Upper lobe of left lung (tissue), 6 donors: ENCODE data around the gene MINPP1. TPM values are rescaled to one million over a fixed set of nuclear protein-coding genes. Genes with fewer than 3 reads are reported as not detected.

Experiments used
- ATAC-seq, 2 donors: fragments of 200-7000 bp; cut with Tn5 transposase; one replicate each; pipeline ENCODE4 v1.9.1; 2022; ENCODE audit warnings: mild to moderate bottlenecking in 2 of 2, moderate library complexity in 2 of 2; ENCODE audit not compliant: low FRiP score in 2 of 2
- DNase-seq, 2 donors: peaks; one replicate each; pipeline ENCODE4 v3.0.0-alpha.2; 2019 to 2020
- H3K27ac ChIP-seq, 4 donors: fragments of 200-600 bp; sonication (generic); one replicate each; pipeline ENCODE4 v1.5.1; 2016 to 2019
- H3K27me3 ChIP-seq, 4 donors: fragments of 200-600 bp; sonication (generic); one replicate each; pipeline ENCODE4 v1.5.1; 2017 to 2019
- H3K36me3 ChIP-seq, 4 donors: fragments of 200-600 bp; sonication (generic); one replicate each; pipeline ENCODE4 v1.5.1; 2016 to 2019
- H3K4me1 ChIP-seq, 4 donors: fragments of 200-600 bp; sonication (generic); one replicate each; pipeline ENCODE4 v1.5.1; 2018 to 2019
- H3K4me3 ChIP-seq, 4 donors: fragments of 200-600 bp; sonication (generic); one replicate each; pipeline ENCODE4 v1.5.1; 2017 to 2019; ENCODE audit warnings: mild to moderate bottlenecking in 2 of 4, moderate library complexity in 1 of 4
- H3K9me3 ChIP-seq, 4 donors: fragments of 200-600 bp; sonication (generic); one replicate each; pipeline ENCODE4 v1.5.1; 2018 to 2019
- CTCF ChIP-seq, 6 experiments: fragments of 450-650 bp in 4 of 6; fragments of 200-600 bp in 2 of 6; sonication (generic) in 2 of 6; IDR thresholded peaks; one replicate each; pipeline ENCODE4 v1.5.1; 2016 to 2019; ENCODE audit warnings: antibody characterized with exemption in 6 of 6
- EP300 ChIP-seq, 4 donors: sonication (generic); formaldehyde crosslinking; IDR thresholded peaks; one replicate each; pipeline ENCODE4 v1.5.1; 2017; ENCODE audit warnings: antibody characterized with exemption in 4 of 4, control low read depth in 2 of 4
- POLR2A ChIP-seq, 4 donors: fragments of 450-650 bp; IDR thresholded peaks; one replicate each; pipeline ENCODE4 v1.5.1; 2016 to 2017; ENCODE audit warnings: antibody characterized with exemption in 4 of 4, mild to moderate bottlenecking in 2 of 4
- POLR2AphosphoS5 ChIP-seq, 2 donors: sonication (generic); formaldehyde crosslinking; IDR thresholded peaks; one replicate each; pipeline ENCODE4 v1.5.1; 2017; ENCODE audit warnings: antibody characterized with exemption in 2 of 2
- WGBS, 2 donors: methylation state at CpG; one replicate each; pipeline ENCODE4 v1.1.5; 2017 to 2018; 5-methylcytosine and 5-hydroxymethylcytosine counted together
- total RNA-seq, 6 donors: library from RNA; depleted of rRNA in 4 of 6; stranded (reverse); fragments of >200 nt in 4 of 6; gene quantifications; one replicate each; pipeline versions ENCODE4 v1.1.0 to v1.2.1, GENCODE V29; 2016 to 2021
- donor health status: DM: no; HTN: no; CAD: no; lungs with moderate emphysema.
- donor health status: DM: no; HTN: yes; CAD: no; lungs with severe emphysema.

The MINPP1 gene
- total RNA-seq, 6 donors from 2014 or later = 8.0 to 22.2 (median 15.4) TPM

DNA sequence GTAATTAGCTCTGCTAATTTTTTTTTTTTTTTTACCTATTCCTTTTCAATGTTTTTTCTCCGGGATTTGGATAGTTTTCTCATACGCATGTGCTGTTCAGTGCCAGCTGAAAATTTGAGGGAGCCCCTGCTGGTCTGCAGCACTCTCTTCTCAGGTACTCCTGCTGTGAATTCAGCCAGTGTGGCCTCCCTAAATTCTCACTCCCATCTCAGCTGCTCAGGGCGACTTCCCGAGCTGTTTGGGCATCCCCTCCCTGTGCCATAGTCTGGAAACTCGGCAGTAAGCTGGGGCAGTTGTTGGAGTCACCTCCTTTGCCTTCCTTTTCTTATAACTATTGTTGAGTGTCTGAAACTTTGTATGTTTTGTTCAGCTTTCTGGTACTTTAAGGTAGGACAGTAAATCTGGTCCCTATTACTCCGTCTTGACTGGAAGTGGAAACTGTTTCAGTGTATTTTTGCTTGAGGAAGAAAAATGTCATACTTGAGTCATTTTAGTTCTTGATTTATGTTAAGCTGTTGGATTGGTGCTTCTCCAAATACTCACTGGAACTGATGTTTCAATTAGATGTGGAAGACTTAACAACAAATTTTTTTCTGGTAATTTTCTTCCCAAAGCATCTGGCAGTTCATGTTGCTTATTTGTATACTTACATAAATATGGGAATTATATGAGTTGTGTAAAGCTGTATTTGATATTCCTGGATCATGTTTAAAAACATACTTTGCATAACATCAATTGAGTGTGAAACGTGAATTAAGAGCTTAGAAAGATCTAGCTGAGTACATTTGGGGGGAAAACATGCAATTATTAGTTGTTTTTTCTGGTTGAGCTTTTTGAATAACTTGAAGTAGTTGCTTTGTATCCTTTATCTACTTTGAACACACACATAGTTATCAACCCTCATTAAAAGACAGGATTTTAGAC, 33.7 kb downstream of the MINPP1 start:
- Histone ChIP-seq H3K9me3 (peaks cover 0 to 9% (median 4%) of the 10 kb centered on the region in 4 donors), H3K36me3 (peaks cover 0 to 8% (median 0%) of the 10 kb centered on the region in 4 donors), H3K27me3 (no peaks in the 10 kb centered on the region), H3K27ac (no peak overlapping the region), H3K4me1 (peaks cover 2 to 9% (median 6%) of the 10 kb centered on the region in 4 donors), H3K4me3 (no peak overlapping the region)
- ATAC-seq (no peak), DNase-seq (no peak)
- TF ChIP-seq POLR2AphosphoS5 (IDR thresholded peaks at IDR 0.05) = no peak
- no peak for TF ChIP-seq EP300 (IDR thresholded peaks at IDR 0.05)
- TF ChIP-seq CTCF (IDR thresholded peaks at IDR 0.05) = no peak
- no peak for TF ChIP-seq POLR2A (IDR thresholded peaks at IDR 0.05)
- WGBS, 2 donors = 79 to 80% methylated on average over 7 of the region's 7 CpGs

DNA sequence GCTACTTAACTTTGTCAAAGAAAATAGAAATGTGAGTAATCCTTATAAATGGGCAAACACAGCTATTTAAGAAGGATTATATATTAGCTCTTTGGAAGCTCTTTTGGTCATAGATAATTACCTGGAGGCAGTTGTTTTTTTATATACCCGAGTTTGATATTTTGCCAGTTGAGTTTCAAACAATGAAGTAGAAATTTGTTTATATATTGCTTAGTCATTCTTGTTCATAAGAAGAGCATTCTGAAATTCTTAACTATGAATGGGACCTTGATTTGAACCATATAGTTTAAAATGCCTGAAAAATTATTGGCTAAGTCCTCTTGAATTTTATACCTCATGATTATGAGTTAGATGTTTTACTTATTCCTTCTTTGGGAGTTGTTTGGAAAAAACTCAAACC, 36.4 kb downstream of the MINPP1 start:
- no peak for ATAC-seq
- Histone ChIP-seq H3K27me3 (no peaks in the 10 kb centered on the region), H3K4me1 (peaks cover 0 to 23% (median 13%) of the 10 kb centered on the region in 4 donors), H3K4me3 (no peak overlapping the region), H3K27ac (no peak overlapping the region), H3K36me3 (peaks cover 0 to 8% (median 0%) of the 10 kb centered on the region in 4 donors), H3K9me3 (peaks cover 0 to 10% (median 4%) of the 10 kb centered on the region in 4 donors)
- no peak for DNase-seq
- WGBS, 2 donors = 61 to 72% methylated on average over 1 of the region's 1 CpG
- TF ChIP-seq POLR2A (IDR thresholded peaks at IDR 0.05) (no peak), CTCF (IDR thresholded peaks at IDR 0.05) (no peak), EP300 (IDR thresholded peaks at IDR 0.05) (no peak), POLR2AphosphoS5 (IDR thresholded peaks at IDR 0.05) (no peak)

GRCh38 chr10:87544721-87545120, 40.0 kb downstream of the MINPP1 start:
- TF ChIP-seq POLR2AphosphoS5 (IDR thresholded peaks at IDR 0.05) = no peak
- no peak for TF ChIP-seq POLR2A (IDR thresholded peaks at IDR 0.05)
- TF ChIP-seq EP300 (IDR thresholded peaks at IDR 0.05) = no peak
- TF ChIP-seq CTCF (IDR thresholded peaks at IDR 0.05) = no peak
- ATAC-seq (no peak), DNase-seq (no peak)
- Histone ChIP-seq H3K36me3 (peaks cover 0 to 12% (median 0%) of the 10 kb centered on the region in 4 donors), H3K4me1 (peaks cover 13 to 35% (median 23%) of the 10 kb centered on the region in 4 donors), H3K27me3 (no peaks in the 10 kb centered on the region), H3K9me3 (peaks cover 0 to 10% (median 4%) of the 10 kb centered on the region in 4 donors), H3K27ac (peak overlapping the region in 2 of 4 donors; percentile 59 to 62), H3K4me3 (no peak overlapping the region)

GRCh38 chr10:87545783-87546182, 41.1 kb downstream of the MINPP1 start:
- peak overlapping the region; percentile 43 to 62 (median 56) for H3K27ac ChIP-seq
- DNase-seq = no peak

More at GRCh38 chr10:87545783-87546182, 41.1 kb downstream of the MINPP1 start:
- TF ChIP-seq POLR2AphosphoS5 (IDR thresholded peaks at IDR 0.05) = no peak
- no peak for TF ChIP-seq CTCF (IDR thresholded peaks at IDR 0.05)
- TF ChIP-seq POLR2A (IDR thresholded peaks at IDR 0.05) = no peak
- no peak for TF ChIP-seq EP300 (IDR thresholded peaks at IDR 0.05)
- H3K36me3 ChIP-seq = peaks cover 0 to 12% (median 0%) of the 10 kb centered on the region in 4 donors
- no peak overlapping the region for H3K4me3 ChIP-seq
- 63 to 70% methylated on average over 5 of the region's 5 CpGs for WGBS, 2 donors
- peaks cover 0 to 10% (median 4%) of the 10 kb centered on the region in 4 donors for H3K9me3 ChIP-seq
- no peaks in the 10 kb centered on the region for H3K27me3 ChIP-seq
- peaks cover 13 to 38% (median 25%) of the 10 kb centered on the region in 4 donors for H3K4me1 ChIP-seq
- ATAC-seq = peak in 1 of 2 donors; percentile 41
